ENCODE data around the gene SMAD6.

SMAD6 gene

DNA sequence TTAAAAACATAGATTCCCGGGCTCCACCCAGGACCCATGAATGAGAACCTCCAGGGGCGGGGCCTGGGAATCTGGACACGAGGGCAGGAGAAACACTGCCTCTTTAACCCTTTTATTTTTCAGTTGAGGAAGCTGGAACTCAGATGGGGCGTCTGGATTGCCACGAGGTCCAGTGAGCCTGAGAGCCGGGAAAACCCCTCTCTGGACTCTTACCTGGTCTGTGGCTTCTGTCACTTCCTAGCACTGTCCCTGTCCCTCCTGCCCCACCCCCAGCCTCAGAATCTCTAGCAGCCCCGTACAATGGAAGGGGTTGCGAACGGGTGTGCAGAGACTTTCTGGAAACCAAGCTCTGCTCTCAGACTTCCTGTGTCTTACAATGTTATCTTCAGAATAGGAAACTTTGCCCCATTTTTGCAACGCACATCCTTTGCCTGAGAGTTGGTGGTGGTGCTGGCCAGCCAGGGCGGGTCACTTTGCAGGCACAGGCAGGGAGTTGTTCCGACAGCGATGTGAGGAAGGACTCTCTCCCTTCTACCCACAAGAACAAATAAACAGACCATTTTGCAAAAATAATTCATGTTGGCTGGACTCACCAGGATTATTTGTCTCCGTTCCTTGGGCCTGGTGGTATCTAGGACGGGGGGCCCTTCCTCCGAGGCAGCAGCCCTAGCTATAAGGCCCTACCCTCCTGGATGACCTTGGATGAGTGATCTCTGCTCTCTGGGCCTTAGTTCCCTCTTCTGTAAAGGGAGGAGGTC is 59.1 kb downstream of the SMAD6 start:
- no peak for DNase-seq

DNA sequence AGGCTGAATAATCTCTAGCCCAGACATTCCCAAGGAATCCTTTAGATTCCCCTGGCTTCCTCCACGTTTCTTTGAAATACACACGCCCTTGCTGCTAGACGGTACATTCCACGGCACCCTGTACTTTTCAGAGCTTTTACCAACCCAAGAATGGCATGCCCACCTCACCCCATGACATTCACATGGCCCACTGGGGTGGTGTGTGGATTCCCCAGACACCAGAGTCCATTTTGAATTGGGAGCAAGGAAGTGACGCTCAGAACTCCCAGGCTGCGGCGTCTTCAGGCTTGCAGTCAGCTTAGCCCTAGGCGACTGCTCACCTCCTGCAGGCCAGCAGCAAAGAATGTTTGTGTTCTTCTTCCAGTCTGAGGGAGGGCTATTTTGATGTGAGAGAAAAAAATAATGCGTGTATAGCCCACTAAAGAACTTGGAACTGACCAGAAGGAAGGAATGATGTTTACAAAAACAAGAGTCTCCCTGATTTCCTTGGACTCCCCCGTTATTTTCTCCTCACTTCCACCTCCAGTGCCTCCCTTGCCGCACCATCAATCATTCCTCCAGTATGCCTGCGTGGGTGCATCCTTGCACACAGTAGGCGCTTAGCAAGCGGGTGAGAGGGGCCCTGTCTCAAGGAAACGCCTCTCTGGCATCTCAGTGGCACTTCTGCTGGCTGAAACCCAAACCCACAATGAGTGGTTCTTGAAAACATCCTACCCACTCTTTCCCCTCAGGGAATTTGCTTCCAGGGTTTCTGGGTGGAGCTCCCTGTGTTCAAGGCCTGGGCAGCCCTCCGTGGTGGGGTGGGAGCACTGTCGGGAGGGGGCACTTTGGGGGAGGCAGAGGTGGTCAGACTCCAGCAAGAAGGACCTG is 59.9 kb downstream of the SMAD6 start:
- DNase-seq, result no peak

DNA sequence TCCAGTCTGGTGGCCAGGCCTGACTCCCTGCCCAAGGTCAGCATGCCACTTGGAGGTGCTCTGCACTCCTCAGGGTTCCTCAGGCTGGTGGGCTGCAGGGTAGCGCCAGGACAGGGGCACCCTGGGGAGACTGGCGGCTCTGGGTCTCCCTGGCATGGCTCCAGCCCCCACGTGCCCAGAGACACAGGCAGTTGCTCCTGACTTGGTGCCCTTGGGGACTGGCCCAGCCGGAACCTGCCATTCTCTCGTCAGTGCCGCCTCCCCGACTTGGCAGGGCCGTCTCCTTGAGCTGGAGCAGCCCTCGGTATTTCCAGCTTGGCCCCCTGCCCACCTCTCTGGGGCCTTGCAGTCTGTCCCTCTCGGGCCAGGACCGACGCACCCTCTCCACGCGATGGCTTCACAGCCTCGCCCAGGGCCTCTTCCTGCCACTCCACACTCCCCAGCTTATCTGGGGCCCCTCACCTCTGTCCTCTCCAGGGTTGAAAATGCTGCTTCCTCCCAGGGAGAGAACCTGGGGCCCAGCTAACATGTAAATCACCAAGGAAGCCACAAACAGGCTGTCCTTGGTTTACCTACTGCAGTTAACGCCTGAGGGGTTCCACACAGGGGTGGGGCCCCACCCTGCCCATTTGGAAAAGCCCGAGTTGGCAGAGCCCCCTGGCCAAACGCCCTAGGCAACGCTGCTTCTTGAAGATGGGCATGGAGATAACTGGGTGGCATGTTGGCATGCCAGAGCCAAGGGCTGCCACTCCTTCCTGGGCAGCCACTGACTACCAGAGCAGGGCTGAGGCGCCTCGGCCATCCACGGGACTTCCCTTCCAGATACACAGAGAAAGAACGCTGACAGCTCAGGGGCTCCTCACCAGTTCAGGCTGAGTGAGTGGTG is 61.4 kb downstream of the SMAD6 start:
- DNase-seq, result peak; percentile 66

DNA sequence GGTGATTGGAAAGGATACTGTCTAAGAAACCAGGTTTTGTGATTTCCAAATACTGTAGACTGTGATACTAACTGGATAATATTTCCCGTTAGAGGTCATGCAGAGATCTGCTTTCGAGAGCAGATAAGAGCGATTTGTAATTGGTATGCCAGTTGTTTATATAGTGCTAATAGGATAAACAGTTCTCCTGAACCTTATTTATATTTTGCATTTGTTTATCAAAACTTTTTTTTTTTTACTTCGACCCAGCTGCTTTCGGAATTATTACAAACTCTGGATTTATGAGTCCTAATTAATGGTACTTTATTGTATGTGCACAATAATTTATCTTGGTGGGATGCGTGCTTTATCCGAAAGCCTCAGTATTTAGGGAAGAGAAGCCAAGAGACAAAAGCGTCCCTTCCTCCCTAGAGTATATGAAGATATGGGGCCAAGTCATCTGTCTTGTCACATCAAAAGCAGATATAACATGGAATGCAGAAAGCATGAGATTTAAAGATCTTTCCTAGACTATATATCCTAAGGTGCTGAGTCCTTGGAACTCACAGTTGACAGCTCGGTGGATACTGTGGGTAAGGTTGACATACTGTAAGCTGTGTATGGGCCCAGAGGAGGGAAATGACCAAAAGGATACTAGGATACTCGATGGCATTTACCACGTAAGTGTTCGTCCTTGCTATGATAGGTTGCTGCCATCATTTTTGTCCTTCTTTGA is 62.2 kb downstream of the SMAD6 start:
- DNase-seq, result no peak

DNA sequence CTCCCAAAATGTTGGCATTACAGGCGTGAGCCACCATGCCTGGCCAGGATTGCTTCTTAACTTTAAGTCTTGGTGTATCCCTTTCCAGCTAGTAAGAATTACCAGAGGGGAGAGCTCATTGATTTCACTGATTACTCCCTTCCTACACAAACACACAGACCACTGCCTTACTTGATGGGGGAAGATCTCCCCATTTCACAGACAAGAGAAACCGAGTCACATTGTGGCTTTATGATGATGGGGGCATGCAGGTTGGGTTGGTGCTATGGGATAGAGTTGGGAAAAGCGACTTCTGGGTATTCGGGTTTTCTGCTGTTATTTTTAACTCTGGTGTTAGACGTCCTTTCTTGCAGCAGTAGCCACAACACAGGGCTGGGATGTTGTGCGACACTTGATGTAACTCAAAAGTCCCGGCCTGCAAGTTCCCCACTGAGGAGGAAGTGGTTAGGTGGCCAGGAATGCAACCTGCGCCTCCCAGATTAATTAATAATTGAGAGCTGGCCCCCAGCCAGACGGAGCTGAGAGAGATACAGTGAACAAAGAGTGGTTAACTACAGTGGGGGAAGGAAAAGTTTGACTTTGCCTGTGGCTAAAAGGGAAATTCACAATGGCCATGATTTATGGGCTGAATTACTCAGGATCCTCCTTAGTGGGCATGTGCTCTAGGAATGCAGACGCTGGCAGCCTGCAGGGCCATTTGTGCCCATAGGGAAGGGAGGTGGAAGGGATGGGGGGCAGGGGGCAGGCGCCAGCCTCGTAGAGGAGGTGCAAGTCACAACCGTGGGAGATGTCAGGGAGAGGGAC is 63.6 kb downstream of the SMAD6 start:
- peak; percentile 45 for DNase-seq

DNA sequence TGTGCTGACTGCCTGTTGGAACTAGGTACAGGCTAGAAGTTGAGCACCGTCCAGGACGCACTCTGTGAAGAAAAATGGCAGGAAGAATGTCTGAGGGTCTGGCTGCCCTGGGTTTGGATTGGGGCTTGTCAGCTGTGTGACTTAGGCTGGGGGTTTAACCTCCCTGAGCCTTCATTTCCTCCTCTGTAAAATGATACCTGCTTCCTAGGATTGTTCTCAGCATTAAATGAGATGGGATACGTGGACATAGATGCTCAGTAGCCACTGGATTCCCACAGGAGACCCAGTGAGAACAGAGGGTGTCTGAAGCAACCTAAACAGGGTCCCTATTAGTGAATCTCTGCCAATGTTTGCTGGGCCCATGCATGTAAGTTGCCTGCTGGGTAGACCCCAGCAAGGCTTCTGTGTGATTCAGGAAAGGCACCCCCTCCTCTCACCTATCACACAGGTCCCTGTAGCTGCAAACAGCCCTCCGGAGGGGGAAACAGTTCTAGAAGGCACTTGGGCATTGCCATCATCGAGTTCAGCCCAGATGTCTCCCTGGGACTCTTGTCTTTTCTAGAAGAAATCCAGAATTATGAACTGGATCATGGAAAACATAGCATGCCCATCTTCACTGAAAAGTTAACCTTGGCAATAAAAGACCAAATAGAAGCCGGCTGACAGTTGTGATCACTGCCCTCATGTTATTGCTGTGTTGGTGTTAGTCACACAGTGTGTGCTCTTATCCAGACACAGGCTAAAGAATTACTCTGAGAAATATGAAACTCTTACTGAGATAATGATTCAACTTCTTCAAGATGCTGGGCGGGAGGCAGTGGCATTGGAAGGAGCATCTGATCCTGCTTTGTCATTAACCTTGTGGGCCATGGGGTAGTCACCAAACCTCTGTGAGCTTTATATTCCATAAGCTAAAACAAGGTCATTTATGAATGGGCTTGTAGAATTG is 64.5 kb downstream of the SMAD6 start:
- DNase-seq, result no peak

DNA sequence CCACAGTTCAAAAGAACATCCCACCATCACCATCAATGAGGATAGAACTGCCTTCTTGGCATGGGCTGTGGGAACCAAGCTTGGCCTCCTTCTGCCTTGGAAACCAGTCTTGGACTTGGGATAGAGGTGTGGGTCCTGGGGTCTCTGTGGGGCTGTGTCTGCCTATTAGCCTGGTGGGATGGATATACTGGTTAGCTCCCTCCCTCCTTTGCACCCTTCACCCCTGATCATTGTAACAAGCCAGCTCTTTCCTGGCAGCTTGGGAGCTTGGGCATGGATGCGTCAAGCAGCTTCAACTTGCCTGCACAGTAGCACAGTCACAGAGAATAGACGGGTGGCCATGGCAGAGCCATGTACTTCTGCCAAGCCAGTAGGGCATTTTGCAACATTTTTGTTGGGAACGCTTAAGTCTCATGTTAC is 65.2 kb downstream of the SMAD6 start:
- no peak for DNase-seq

DNA sequence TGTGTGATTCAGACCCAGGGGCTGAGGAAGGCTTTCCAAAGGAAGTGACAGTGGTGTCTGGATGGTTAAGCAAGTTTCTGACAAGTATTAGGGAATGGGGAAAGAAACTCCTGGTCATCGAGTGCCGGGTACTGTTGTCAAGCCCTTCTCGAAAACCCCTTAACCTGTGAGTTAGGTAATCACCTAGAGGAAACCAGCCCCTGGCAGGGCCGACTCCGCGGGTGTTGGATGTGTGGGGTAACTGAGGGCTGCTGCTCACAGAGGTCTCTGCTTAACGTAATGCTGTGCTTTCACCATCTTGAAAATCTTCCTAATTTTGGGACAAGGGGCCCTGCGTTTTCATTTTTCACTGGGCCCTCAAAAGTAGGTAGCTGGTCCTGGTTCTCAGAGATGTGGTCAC is 67.0 kb downstream of the SMAD6 start:
- DNase-seq, result no peak

DNA sequence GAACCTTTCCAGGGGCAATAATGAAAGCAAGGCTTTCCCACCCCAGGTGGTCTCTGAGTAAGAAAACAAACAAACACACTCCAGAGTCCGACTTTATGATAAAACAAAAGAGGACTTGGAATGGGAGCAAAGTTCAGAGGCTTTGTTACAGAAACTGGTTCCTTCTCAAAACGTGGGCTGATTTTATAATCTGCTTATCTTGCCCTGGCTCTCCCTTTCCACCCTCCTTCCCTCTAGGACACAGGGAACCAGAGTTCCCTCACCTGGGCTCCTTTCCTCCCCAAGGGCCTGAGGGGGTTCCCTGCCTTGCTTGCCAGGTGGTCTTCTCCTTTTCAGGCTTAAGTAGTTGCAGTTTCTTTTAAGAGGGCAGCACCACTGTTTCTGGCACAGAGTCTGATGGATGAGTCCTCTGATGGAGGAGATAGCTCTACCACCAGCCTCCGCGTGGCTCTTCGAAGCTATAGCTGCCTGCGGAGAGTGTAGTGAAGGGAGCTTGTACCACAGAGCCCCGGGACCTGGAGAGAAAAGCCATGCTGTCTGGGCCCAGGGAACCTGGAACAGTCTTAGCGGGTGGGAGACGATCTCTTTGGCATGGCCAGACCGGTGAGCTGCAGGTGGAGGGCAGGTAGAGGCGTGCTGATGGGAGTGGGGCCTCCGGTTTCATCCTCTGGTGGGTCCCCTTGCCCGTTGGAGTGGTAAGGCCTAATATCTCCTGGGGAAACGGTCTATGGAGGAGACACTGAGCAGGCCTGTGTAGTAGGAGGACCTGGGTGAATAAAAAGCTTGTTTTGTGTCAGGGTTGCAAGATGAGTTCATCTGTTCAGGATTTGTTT is 68.7 kb downstream of the SMAD6 start:
- no peak for DNase-seq

DNA sequence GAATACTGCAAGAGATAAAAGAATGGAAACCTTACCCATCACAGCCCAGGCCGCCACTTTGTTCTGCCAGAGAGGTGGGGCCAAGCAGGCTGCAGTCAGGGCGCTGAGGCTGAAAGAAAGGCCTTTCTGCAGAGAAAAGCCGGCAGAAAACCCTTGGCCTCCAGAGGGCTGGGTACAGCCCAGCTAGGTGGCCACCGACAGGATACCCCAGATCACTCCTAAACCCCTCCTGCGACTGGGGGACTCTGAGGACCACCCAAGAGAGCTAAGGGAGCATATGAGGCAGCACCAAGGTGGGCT is 69.3 kb downstream of the SMAD6 start:
- no peak for DNase-seq

DNA sequence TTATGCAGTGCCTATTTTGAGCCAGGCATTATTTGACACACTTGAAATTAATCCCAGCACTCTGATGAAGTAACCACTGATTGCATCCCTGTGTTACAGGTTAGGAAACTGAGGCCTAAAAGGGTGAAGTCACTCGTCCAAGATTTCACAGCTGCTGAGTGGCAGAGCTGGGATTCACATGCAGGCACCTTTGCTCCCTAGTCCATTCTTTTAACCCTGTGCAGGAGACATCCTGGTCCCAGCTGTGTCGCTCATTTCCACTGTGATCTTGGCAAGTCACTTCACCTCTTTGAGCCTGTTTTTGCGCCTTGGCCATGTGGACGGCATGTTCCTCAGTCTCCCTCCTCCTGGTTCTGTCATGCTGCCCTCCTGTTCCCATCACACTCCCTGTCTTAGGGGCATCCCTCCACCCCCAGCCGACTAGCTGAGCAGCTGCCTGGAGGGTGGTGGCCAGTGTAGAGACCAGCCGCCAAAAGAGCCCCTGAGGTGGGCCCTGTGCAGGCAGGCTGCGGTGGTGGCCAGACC is 70.6 kb downstream of the SMAD6 start:
- no peak for DNase-seq

DNA sequence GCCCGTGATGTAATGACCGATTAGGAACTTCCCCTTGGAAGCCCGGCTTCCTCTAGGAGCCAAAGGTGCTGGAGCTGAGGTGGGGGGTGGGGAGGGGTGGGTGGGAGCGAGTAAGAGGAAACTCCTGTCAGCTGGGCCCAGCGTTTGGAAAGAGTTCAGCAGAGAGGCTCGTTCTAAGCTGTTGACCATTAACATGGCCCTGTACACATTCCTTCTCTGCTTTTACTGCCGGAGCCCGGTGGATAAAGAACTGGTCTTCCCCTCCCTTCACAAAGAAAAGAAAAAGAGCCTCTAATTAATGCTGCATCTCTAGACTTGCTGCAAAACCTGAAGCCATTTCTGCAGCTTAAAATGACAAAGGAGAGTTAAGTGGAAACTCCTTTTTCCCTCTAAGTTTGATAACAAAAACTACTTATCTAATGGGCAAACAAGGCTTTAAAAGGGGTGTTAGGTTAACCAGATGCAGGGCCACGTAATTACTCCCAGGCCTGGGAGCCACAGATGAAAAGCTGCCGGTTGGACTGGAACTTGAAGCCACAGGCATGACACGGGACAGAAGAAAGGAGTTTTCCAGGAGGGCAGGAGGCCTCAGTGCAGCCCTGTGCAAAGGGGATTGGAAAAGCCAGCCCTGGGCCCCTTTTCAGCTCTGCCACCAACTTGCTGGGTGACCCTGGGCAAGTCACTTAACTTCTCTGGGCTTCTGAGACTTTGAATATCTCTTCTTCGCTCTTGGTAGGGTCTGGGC is 71.3 kb downstream of the SMAD6 start:
- no peak for DNase-seq

DNA sequence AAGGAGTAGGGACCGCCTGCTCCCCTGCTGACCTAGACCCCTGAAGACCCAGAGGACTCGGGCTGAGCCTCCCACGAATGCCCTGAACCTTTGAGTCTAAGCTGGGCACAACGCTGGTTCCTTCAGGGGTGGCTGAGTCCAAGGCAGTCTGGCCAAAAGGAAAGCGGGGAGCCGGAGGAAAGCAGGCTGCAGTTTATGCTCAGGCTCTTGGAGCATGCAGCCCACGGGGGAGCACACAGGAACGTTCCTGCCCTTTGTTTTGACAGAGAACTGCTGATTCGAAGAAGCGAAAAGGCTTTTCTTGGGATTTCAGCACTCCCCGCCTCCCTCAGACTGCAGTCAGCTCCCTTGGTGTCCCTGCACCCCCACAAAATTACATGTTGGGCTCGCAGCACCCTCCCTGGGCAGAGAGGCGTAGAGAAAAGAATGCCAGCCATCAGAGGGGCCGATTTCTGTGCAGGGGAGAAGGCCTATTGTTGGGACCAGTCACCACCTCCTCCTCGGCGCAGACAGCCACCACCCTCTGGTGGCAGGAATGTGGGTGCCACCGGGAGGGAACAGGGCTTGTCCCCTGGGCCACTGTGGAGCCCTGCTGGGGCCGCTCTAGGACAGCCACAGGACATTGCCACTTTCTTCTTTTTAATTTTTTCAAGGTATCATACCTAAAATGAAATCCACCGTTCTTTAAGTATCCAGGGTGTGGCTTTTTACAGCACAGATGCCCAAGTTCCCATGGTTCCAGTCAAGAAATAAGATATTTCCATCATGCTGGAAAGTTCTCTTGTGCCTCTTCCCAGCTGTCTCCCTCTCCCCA is 72.2 kb downstream of the SMAD6 start:
- DNase-seq, result no peak

DNA sequence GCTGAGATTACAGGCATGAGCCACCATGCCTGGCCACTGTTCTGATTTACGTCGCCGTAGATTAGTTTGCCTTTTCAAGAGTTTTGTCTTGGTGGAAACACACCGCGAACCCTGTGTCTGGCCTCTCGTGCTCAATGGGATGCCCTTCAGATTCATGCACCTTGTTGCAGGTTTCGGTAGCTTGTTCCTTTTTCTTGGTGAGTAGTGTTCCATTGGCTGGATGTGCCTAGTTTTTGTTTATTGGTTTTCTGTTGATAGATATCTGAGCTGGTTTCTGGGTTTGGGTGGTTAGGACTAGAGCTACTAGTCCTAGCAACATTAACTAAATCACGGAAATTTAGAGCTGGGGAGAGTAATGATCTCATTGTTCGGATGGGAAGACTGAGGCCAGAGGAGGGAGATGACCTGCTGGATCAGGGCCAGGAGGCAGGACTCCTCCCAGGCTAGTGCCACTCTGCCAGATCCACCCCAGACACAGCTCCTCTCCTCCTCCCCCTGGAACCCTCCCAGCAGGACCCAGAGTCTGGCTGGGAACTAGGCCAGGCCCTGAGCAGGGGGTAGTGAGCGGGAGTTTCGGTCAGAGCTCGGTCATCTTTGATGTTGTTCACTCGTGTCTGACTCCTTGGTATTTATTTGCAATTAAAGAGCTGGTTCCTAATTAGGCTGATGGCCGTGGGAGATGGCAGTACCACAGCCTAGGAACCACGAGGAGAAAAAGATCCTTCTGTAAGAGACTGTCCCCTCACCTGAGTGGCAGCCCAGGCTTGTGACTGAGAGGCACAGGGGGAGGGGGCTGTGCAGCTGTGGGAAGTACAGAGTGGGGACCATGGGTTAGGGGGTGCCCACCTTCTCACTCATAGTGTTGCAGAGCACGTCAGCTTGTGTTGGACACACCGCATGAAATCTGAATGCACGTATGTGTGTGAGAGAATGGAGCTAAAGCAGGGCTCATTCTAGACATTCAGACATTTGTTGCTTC is 73.4 kb downstream of the SMAD6 start:
- DNase-seq, result no peak

DNA sequence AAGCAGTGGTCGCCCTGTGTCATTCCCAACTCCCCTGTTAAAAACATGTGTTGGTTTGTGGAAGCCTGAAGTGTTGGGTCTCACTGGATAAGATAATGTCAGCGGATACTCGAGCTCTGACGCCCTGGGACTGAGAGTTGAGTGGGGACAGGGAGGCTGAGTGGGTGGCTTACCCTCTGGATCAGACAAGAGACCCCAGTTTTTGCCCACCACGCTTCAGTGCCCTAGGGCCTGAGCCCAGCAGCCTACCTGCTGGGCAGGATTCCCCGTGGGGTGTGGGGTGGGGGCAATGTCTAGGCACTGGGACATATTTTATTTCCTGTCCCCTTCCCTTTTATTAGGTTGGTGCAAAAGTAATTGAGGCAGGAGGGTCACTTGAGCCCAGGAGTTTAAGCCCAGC is 75.0 kb downstream of the SMAD6 start:
- no peak for DNase-seq

DNA sequence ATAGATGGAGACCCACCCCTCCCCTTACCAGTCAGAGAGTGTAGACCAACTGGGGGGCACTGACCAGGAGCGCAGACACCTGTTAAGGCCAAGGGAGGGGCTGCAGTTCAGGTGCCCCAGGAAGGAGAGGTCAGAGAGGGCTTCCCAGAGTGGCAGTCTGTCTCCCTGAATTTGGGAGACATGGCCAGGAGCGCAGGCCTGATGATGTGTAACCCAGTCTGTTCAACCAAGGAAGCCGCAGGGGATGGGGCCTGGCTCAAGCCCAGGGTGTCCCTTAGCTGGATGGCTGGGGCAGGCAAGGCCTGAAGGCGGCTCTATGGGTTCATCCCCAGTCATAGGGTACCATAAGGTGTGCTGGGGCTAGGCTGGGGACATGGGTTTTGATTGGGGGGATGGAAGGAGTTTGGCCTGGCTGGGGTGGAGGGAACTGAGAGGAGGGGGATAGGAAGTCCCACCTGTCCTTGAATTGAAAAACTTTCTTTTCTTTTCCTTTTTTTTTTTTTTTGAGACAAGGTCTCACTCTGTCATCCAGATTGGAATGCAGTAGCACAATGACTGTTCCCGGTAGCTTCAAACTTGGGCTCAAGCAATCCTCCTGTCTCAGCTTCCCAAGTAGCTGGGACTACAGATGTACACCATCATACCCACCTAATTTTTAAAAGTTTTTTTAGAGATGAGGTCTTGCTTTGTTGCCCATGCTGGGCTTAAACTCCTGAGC is 75.7 kb downstream of the SMAD6 start:
- no peak for DNase-seq
